Measurements from ENCODE around the gene SMARCB1. TPM values are rescaled to one million over a fixed set of nuclear protein-coding genes. Genes with fewer than 3 reads are reported as not detected.

SMARCB1 gene
- total RNA-seq, 2 experiments from 2014 or later = 91.4 to 92.6 TPM

- ChIA-PET CTCF (interaction anchor here (0.6 to 1.2 kb wide), 3 partner anchors 9 to 172 kb away, joined by 3 to 5 read pairs (median 4); no protein-coding TSS in a partner anchor), POLR2A (no interaction called here)
- Mint-ChIP-seq H3K9me3 (no peaks in the 10 kb centered on the region), H3K4me1 (peaks cover 3% of the 10 kb centered on the region), H3K27ac (no peak overlapping the region), H3K27me3 (peaks cover 15% of the 10 kb centered on the region), H3K36me3 (ENCODE audit: low read depth) (no peaks in the 10 kb centered on the region), H3K4me3 (no peak overlapping the region)
- DNase-seq = no peak
Measured at GRCh38 chr22:23777776-23778576, 8.8 kb upstream of the SMARCB1 start.

GRCh38 chr22:23778577-23778900 is 8.2 kb upstream of the SMARCB1 start:
- H3K4me1 Mint-ChIP-seq = no peaks in the 10 kb centered on the region
- H3K27me3 Mint-ChIP-seq = peaks cover 9% of the 10 kb centered on the region
- H3K9me3 Mint-ChIP-seq = no peaks in the 10 kb centered on the region
- DNase-seq = no peak
- POLR2A ChIA-PET = no interaction called here
- H3K4me3 Mint-ChIP-seq = no peak overlapping the region
- CTCF ChIA-PET = interaction anchor here (0.6 to 1.2 kb wide), 3 partner anchors 10 to 173 kb away, joined by 3 to 5 read pairs (median 4); no protein-coding TSS in a partner anchor
- H3K36me3 Mint-ChIP-seq (ENCODE audit: low read depth) = no peaks in the 10 kb centered on the region
- H3K27ac Mint-ChIP-seq = no peak overlapping the region

GRCh38 chr22:23779083-23779482 is 7.7 kb upstream of the SMARCB1 start:
- no peak overlapping the region for H3K4me3 Mint-ChIP-seq
- no peak overlapping the region for H3K27ac Mint-ChIP-seq
- peaks cover under 1% of the 10 kb centered on the region for H3K4me1 Mint-ChIP-seq
- CTCF ChIA-PET = interaction anchor here (1.2 kb wide), 1 partner anchor 20 kb away, joined by 4 read pairs; no protein-coding TSS in a partner anchor
- POLR2A ChIA-PET = no interaction called here
- H3K36me3 Mint-ChIP-seq (ENCODE audit: low read depth) = no peaks in the 10 kb centered on the region
- no peaks in the 10 kb centered on the region for H3K9me3 Mint-ChIP-seq
- peaks cover 8% of the 10 kb centered on the region for H3K27me3 Mint-ChIP-seq
- no peak for DNase-seq

- peaks cover 2% of the 10 kb centered on the region for H3K27me3 Mint-ChIP-seq
- ChIA-PET POLR2A (no interaction called here), CTCF (interaction anchor here (1.0 kb wide), 1 partner anchor 9 kb away, joined by 3 read pairs; no protein-coding TSS in a partner anchor)
- H3K9me3 Mint-ChIP-seq = no peaks in the 10 kb centered on the region
- no peak overlapping the region for H3K27ac Mint-ChIP-seq
- no peak overlapping the region for H3K4me3 Mint-ChIP-seq
- peaks cover 7% of the 10 kb centered on the region for H3K4me1 Mint-ChIP-seq
- no peak for DNase-seq
- H3K36me3 Mint-ChIP-seq (ENCODE audit: low read depth) = no peaks in the 10 kb centered on the region
Measured at GRCh38 chr22:23779731-23780130, 7.0 kb upstream of the SMARCB1 start.

GRCh38 chr22:23780146-23780748 is 6.5 kb upstream of the SMARCB1 start:
- Mint-ChIP-seq H3K4me3 (no peak overlapping the region), H3K4me1 (peaks cover 7% of the 10 kb centered on the region), H3K9me3 (no peaks in the 10 kb centered on the region), H3K27me3 (peaks cover 2% of the 10 kb centered on the region), H3K36me3 (ENCODE audit: low read depth) (no peaks in the 10 kb centered on the region), H3K27ac (no peak overlapping the region)
- POLR2A ChIA-PET = no interaction called here
- no peak for DNase-seq
- CTCF ChIA-PET = interaction anchor here (1.0 kb wide), 1 partner anchor 9 kb away, joined by 3 read pairs; no protein-coding TSS in a partner anchor

- POLR2A ChIA-PET = no interaction called here
- CTCF ChIA-PET = no interaction called here
- no peaks in the 10 kb centered on the region for H3K36me3 Mint-ChIP-seq (ENCODE audit: low read depth)
- peaks cover 11% of the 10 kb centered on the region for H3K4me1 Mint-ChIP-seq
- H3K27me3 Mint-ChIP-seq = no peaks in the 10 kb centered on the region
- no peak overlapping the region for H3K27ac Mint-ChIP-seq
- no peak overlapping the region for H3K4me3 Mint-ChIP-seq
- H3K9me3 Mint-ChIP-seq = no peaks in the 10 kb centered on the region
- DNase-seq = no peak
Measured at GRCh38 chr22:23781065-23781464, 5.7 kb upstream of the SMARCB1 start.

- POLR2A ChIA-PET = no interaction called here
- Mint-ChIP-seq H3K4me3 (no peak overlapping the region), H3K36me3 (ENCODE audit: low read depth) (no peaks in the 10 kb centered on the region), H3K27ac (no peak overlapping the region), H3K4me1 (peaks cover 17% of the 10 kb centered on the region), H3K27me3 (no peaks in the 10 kb centered on the region), H3K9me3 (no peaks in the 10 kb centered on the region)
- no peak for DNase-seq
- CTCF ChIA-PET = no interaction called here
Measured at GRCh38 chr22:23781511-23782183, 5.1 kb upstream of the SMARCB1 start.

GRCh38 chr22:23782252-23782651 is 4.5 kb upstream of the SMARCB1 start:
- CTCF ChIA-PET = no interaction called here
- POLR2A ChIA-PET = no interaction called here

GRCh38 chr22:23782703-23783102 is 4.1 kb upstream of the SMARCB1 start:
- DNase-seq = no peak
- H3K4me1 Mint-ChIP-seq = peaks cover 20% of the 10 kb centered on the region
- no peak overlapping the region for H3K4me3 Mint-ChIP-seq
- no peak overlapping the region for H3K27ac Mint-ChIP-seq
- ChIA-PET POLR2A (no interaction called here), CTCF (no interaction called here)
- no peaks in the 10 kb centered on the region for H3K36me3 Mint-ChIP-seq (ENCODE audit: low read depth)
- H3K9me3 Mint-ChIP-seq = no peaks in the 10 kb centered on the region
- no peaks in the 10 kb centered on the region for H3K27me3 Mint-ChIP-seq

More at GRCh38 chr22:23782252-23782651, 4.5 kb upstream of the SMARCB1 start:
- DNase-seq = no peak
- H3K36me3 Mint-ChIP-seq (ENCODE audit: low read depth) = no peaks in the 10 kb centered on the region
- H3K4me3 Mint-ChIP-seq = no peak overlapping the region
- no peak overlapping the region for H3K27ac Mint-ChIP-seq
- peaks cover 18% of the 10 kb centered on the region for H3K4me1 Mint-ChIP-seq
- no peaks in the 10 kb centered on the region for H3K27me3 Mint-ChIP-seq
- H3K9me3 Mint-ChIP-seq = no peaks in the 10 kb centered on the region

GRCh38 chr22:23783265-23784150 is 3.3 kb upstream of the SMARCB1 start:
- POLR2A ChIA-PET = interaction anchor here (0.6 kb wide), 2 partner anchors 30 to 560 kb away, joined by 3 to 8 read pairs; no protein-coding TSS in a partner anchor
- H3K4me3 Mint-ChIP-seq = no peak overlapping the region

GRCh38 chr22:23784215-23784732 is 2.5 kb upstream of the SMARCB1 start:
- Mint-ChIP-seq H3K27ac (peak overlapping the region; percentile 60), H3K4me1 (peaks cover 34% of the 10 kb centered on the region), H3K36me3 (ENCODE audit: low read depth) (peaks cover 2% of the 10 kb centered on the region), H3K4me3 (no peak overlapping the region), H3K9me3 (no peaks in the 10 kb centered on the region), H3K27me3 (no peaks in the 10 kb centered on the region)
- ChIA-PET CTCF (interaction anchor here (1.0 kb wide), 1 partner anchor 66 kb away, joined by 3 read pairs; no protein-coding TSS in a partner anchor), POLR2A (interaction anchor here (0.6 kb wide), 2 partner anchors 29 to 560 kb away, joined by 3 to 8 read pairs; no protein-coding TSS in a partner anchor)
- DNase-seq = no peak

More at GRCh38 chr22:23783265-23784150, 3.3 kb upstream of the SMARCB1 start:
- H3K27ac Mint-ChIP-seq = peak overlapping the region; percentile 13
- CTCF ChIA-PET = interaction anchor here (1.0 kb wide), 1 partner anchor 66 kb away, joined by 3 read pairs; no protein-coding TSS in a partner anchor
- H3K9me3 Mint-ChIP-seq = no peaks in the 10 kb centered on the region
- peaks cover 28% of the 10 kb centered on the region for H3K4me1 Mint-ChIP-seq
- no peak for DNase-seq
- H3K36me3 Mint-ChIP-seq (ENCODE audit: low read depth) = peaks cover 2% of the 10 kb centered on the region
- H3K27me3 Mint-ChIP-seq = no peaks in the 10 kb centered on the region

- POLR2A ChIA-PET = no interaction called here
- Mint-ChIP-seq H3K4me3 (peak overlapping the region; percentile 89), H3K4me1 (peaks cover 43% of the 10 kb centered on the region), H3K9me3 (no peaks in the 10 kb centered on the region), H3K27ac (peak overlapping the region; percentile 97), H3K27me3 (no peaks in the 10 kb centered on the region), H3K36me3 (ENCODE audit: low read depth) (peaks cover 6% of the 10 kb centered on the region)
- no peak for DNase-seq
- CTCF ChIA-PET = interaction anchor here (0.9 to 1.4 kb wide), 2 partner anchors 18 to 20 kb away, joined by 3 to 5 read pairs; partner anchors contain the start of gene CHCHD10
Measured at GRCh38 chr22:23786261-23786710, 480 bp upstream of the SMARCB1 start.
